Hepatocyte (in vitro differentiated cells): Measurements from ENCODE around the gene CCDC74B. TPM values are rescaled to one million over a fixed set of nuclear protein-coding genes. Genes with fewer than 3 reads are reported as not detected.
"Not testable (repeated sequence)": the region's sequence is repeated elsewhere in the genome, so short reads cannot be mapped to it uniquely, and the experiment has no call there.

Experiments used
- DNase-seq: peaks from one replicate; pipeline ENCODE4 v3.0.0-alpha.2; 2016; ENCODE audit warnings: low spot score
- H2AFZ ChIP-seq: fragments of 200-600 bp; sonication (generic); 2 replicates; pipeline ENCODE4 v1.6.0; 2016; ENCODE audit warnings: antibody characterized with exemption, mild to moderate bottlenecking
- H3K27ac ChIP-seq: fragments of 200-600 bp; sonication (generic); 2 replicates; pipeline ENCODE4 v1.5.1; 2016; ENCODE audit warnings: mild to moderate bottlenecking
- H3K27me3 ChIP-seq: fragments of 200-600 bp; sonication (generic); 2 replicates; pipeline ENCODE4 v1.6.1; 2016
- H3K36me3 ChIP-seq: fragments of 200-600 bp; sonication (generic); replicated peaks from 2 replicates; pipeline ENCODE4 v1.5.1; 2016; ENCODE audit warnings: low read depth; ENCODE audit not compliant: insufficient read depth
- H3K4me1 ChIP-seq: fragments of 200-600 bp; sonication (generic); 2 replicates; pipeline ENCODE4 v1.5.1; 2016; ENCODE audit warnings: mild to moderate bottlenecking, moderate library complexity; ENCODE audit not compliant: insufficient read depth
- H3K4me2 ChIP-seq: fragments of 200-600 bp; sonication (generic); 2 replicates; pipeline ENCODE4 v1.6.0; 2016
- H3K4me3 ChIP-seq: fragments of 200-600 bp; sonication (generic); 2 replicates; pipeline ENCODE4 v1.5.1; 2016; ENCODE audit warnings: mild to moderate bottlenecking
- H3K79me2 ChIP-seq: fragments of 200-600 bp; sonication (generic); 2 replicates; pipeline ENCODE4 v1.6.0; 2017; ENCODE audit warnings: mild to moderate bottlenecking
- H3K9me2 ChIP-seq: fragments of 200-600 bp; sonication (generic); replicated peaks from 2 replicates; pipeline ENCODE4 v1.6.0; 2017; ENCODE audit warnings: mild to moderate bottlenecking; ENCODE audit not compliant: insufficient read depth
- H3K9me3 ChIP-seq: fragments of 200-600 bp; sonication (generic); 2 replicates; pipeline ENCODE4 v1.5.1; 2016; ENCODE audit warnings: low read depth, mild to moderate bottlenecking
- H4K20me1 ChIP-seq: fragments of 200-600 bp; sonication (generic); 2 replicates; pipeline ENCODE4 v1.6.0; 2016; ENCODE audit warnings: mild to moderate bottlenecking; ENCODE audit not compliant: insufficient read depth, poor library complexity, severe bottlenecking
- EZH2 ChIP-seq: fragments of 200-600 bp; sonication (generic); IDR thresholded peaks from 2 replicates; pipeline ENCODE4 v1.6.1; 2016; ENCODE audit warnings: antibody characterized with exemption, mild to moderate bottlenecking, borderline replicate concordance
- EZH2phosphoT487 ChIP-seq: fragments of 200-600 bp; sonication (generic); IDR thresholded peaks from one replicate; pipeline ENCODE4 v1.6.1; 2018; ENCODE audit warnings: antibody characterized with exemption, mild to moderate bottlenecking, low read depth, moderate library complexity; ENCODE audit not compliant: unreplicated experiment, severe bottlenecking
- WGBS: methylation state at CpG from one replicate; pipeline ENCODE4 v1.1.6; 2016; ENCODE audit warnings: low lambda C conversion rate; ENCODE audit errors: missing lambda C conversion rate; 5-methylcytosine and 5-hydroxymethylcytosine counted together
- polyA plus RNA-seq: library from polyadenylated mRNA; unstranded; fragments of >200 nt; fragmentation: Nextera tagmentation; extraction: Ambion mirVana; gene quantifications from 2 replicates; pipeline ENCODE4 v1.2.1, GENCODE V29; 2016
- total RNA-seq: library from RNA; depleted of rRNA; stranded (reverse); fragments of >200 nt; gene quantifications from 2 replicates; pipeline ENCODE4 v1.2.3, GENCODE V29; 2014
- TF ChIP-seq, protein P1 (sequence below): fragments of 200-600 bp; sonication (generic); IDR thresholded peaks from 2 replicates; pipeline ENCODE4 v1.5.1; 2016; ENCODE audit warnings: antibody characterized with exemption, mild to moderate bottlenecking; ENCODE audit not compliant: poor library complexity

CCDC74B gene
- total and polyA plus RNA-seq, 2 experiments from 2014 or later, result 3.8 to 5.3 TPM

DNA sequence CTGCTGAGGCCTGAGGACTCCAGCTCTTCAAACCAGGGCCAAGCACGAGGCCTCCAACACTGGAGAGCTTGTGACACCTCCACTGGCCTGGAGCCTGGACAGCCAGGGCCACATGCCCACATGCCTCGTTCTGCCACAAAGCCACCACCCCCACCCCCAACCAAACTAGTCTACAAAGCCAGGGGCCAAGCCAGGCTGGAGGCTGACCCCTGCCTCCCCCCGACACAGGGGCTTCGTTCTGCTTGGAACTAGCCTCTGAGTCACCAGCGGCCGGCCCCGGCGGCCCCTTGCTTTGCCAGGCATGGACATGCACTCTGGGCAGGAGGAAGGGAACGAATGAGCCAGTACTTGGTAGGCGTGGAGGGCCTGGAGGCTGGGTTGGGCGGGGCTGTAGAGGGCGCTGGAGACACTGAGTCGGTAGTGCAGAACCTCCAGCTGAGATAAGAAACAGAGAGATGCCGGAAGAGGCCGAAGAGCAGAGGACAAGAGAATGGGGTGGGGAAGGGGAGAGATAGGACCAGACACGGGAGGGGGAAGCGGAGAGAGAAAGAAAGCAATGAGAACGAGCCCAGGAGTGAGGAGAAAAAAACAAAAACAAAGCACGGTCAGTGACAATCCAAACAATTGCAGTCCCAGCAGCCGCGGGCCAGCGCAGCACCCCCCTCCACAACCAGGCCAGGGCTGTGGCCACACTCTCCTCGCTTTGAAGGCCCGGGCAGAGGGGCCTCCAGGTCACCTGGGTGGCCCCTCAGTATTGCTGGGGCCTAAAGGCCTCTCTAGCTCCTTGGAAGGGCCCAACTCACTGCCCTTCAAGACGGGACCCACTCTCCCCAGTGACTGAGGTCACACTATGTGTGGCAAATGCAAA lies 16.2 kb upstream of the CCDC74B start:
- H2AFZ ChIP-seq, H3K9me3 ChIP-seq, H3K4me1 ChIP-seq, H4K20me1 ChIP-seq, H3K4me2 ChIP-seq, H3K36me3 ChIP-seq, H3K27me3 ChIP-seq, H3K4me3 ChIP-seq, H3K9me2 ChIP-seq, H3K27ac ChIP-seq, H3K79me2 ChIP-seq: not testable (repeated sequence)
- TF ChIP-seq, protein P1, sequence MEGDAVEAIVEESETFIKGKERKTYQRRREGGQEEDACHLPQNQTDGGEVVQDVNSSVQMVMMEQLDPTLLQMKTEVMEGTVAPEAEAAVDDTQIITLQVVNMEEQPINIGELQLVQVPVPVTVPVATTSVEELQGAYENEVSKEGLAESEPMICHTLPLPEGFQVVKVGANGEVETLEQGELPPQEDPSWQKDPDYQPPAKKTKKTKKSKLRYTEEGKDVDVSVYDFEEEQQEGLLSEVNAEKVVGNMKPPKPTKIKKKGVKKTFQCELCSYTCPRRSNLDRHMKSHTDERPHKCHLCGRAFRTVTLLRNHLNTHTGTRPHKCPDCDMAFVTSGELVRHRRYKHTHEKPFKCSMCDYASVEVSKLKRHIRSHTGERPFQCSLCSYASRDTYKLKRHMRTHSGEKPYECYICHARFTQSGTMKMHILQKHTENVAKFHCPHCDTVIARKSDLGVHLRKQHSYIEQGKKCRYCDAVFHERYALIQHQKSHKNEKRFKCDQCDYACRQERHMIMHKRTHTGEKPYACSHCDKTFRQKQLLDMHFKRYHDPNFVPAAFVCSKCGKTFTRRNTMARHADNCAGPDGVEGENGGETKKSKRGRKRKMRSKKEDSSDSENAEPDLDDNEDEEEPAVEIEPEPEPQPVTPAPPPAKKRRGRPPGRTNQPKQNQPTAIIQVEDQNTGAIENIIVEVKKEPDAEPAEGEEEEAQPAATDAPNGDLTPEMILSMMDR, result peak; percentile 17
- DNase-seq, result peak; percentile 45
- 74% methylated on average over 19 of the region's 25 CpGs for WGBS

DNA sequence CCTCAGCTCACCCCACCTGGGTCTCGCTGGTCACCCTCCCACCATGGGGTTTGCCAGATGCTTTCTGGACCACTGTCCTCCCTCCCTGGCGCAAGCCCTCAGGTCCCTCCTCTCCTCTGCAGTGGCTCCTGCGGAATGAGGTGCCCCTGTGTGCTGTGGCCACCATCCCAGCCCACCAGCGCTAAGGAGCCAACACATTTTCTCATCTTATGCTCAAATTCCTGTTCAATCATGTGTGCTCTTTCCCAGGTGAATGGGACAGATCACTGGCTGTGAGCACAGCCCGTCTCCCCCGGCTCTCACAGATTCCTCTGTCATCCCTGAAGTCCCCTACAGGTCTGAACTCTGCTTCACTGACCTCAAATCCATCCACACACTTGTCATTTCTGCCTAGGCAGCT lies 15.2 kb upstream of the CCDC74B start:
- Histone ChIP-seq H3K79me2 (no peaks in the 10 kb centered on the region), H3K9me3 (no peaks in the 10 kb centered on the region), H3K4me1 (no peaks in the 10 kb centered on the region), H3K9me2 (no peaks in the 10 kb centered on the region), H3K36me3 (no peaks in the 10 kb centered on the region), H4K20me1 (no peaks in the 10 kb centered on the region), H2AFZ (no peak overlapping the region), H3K27me3 (no peaks in the 10 kb centered on the region), H3K4me3 (no peak overlapping the region), H3K4me2 (no peak overlapping the region), H3K27ac (no peak overlapping the region)
- TF ChIP-seq EZH2phosphoT487 (no peak), EZH2 (no peak)
- TF ChIP-seq, protein P1, result no peak
- no peak for DNase-seq
- 98% methylated on average over 5 of the region's 6 CpGs for WGBS

DNA sequence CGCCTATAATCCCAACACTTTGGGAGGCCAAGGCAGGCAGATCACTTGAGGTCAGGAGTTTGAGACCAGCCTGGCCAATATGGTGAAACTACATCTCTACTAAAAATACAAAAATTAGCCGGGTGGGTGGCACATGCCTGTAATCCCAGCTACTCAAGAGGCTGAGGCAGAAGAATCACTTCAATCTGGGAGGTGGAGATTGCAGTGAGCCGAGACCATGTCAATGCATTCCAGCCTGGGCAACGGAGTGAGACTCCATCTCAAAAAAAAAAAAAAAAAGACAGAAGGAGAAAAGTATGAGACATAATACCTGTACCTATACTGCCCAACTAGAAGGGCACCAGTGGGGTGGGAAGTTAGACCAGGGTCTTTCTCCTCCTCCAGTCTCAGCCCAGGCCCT lies 14.5 kb upstream of the CCDC74B start:
- H3K9me3 ChIP-seq, H2AFZ ChIP-seq, H3K4me2 ChIP-seq, H4K20me1 ChIP-seq, H3K36me3 ChIP-seq, H3K9me2 ChIP-seq, H3K4me1 ChIP-seq, H3K79me2 ChIP-seq, H3K4me3 ChIP-seq, H3K27ac ChIP-seq, DNase-seq, H3K27me3 ChIP-seq: not testable (repeated sequence)
- 94% methylated on average over 3 of the region's 4 CpGs for WGBS

DNA sequence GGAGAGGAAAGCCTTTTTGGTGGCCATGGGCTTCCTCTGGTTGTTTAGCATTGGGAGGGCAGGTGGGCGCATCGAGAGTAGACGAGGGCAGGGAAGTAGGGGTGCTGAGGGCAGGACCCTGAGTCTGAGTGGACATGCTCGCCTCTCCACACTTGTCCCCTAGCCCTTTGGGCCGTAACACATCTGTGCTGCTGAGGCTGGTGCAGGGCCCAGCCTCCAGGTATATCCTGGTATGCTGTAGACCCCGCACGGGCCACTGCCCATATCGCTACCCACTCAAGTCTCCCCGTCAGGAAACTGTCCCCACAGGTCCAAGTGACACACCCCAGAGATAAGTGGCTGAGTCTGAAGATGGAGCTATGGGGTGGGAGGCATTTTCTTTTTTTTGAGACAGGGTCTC lies 13.7 kb upstream of the CCDC74B start:
- TF ChIP-seq, protein P1, result no peak
- TF ChIP-seq EZH2phosphoT487, result no peak
- no peak for TF ChIP-seq EZH2
- no peaks in the 10 kb centered on the region for H3K36me3 ChIP-seq
- H3K9me3 ChIP-seq, result no peaks in the 10 kb centered on the region

DNA sequence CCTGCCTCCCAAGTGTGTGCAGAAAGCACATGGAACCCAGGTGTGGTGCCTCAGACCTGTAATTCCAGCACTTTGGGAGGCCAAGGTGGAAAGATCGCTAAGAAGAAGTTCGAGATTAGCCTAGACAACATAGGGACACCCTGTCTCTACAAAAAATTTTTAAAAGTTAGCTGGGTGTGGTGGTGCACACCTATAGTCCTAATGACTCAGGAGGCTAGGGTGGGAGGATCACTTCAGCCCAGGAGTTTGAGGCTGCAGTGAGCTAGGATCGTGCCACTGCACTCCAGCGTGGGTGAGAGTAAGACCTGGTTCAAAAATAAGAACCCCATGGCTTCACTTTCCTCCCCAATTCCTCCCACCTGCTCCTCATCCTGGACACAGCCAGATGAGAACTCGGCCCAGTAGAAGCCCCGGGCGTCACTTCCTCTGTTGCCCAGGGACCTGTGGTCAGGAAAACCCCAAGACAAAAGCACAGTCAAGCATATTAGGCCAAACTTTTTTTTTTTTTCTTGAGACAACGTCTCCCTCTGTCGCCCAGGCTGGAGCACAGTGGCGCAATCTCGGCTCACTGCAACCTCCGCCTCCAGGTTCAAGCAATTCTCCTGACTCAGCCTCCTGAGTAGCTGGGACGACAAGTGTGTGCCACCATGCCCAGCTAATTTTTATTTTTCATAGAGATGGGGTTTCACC lies 13.1 kb upstream of the CCDC74B start:
- 88% methylated on average over 12 of the region's 13 CpGs for WGBS
- not testable (repeated sequence) for H2AFZ ChIP-seq, H3K9me3 ChIP-seq, H3K4me2 ChIP-seq, H3K79me2 ChIP-seq, H3K4me1 ChIP-seq, H3K4me3 ChIP-seq, H3K27me3 ChIP-seq, H3K27ac ChIP-seq, H4K20me1 ChIP-seq, H3K9me2 ChIP-seq, H3K36me3 ChIP-seq, DNase-seq

More for the DNA sequence above, 13.7 kb upstream of the CCDC74B start:
- no peak overlapping the region for H3K27ac ChIP-seq
- no peaks in the 10 kb centered on the region for H3K9me2 ChIP-seq
- H3K4me3 ChIP-seq, result no peak overlapping the region
- WGBS, result 97% methylated on average over 9 of the region's 9 CpGs
- no peaks in the 10 kb centered on the region for H3K79me2 ChIP-seq
- no peaks in the 10 kb centered on the region for H3K4me1 ChIP-seq
- H3K27me3 ChIP-seq, result no peaks in the 10 kb centered on the region
- no peak overlapping the region for H3K4me2 ChIP-seq
- no peak for DNase-seq
- no peak overlapping the region for H2AFZ ChIP-seq
- H4K20me1 ChIP-seq, result no peaks in the 10 kb centered on the region

DNA sequence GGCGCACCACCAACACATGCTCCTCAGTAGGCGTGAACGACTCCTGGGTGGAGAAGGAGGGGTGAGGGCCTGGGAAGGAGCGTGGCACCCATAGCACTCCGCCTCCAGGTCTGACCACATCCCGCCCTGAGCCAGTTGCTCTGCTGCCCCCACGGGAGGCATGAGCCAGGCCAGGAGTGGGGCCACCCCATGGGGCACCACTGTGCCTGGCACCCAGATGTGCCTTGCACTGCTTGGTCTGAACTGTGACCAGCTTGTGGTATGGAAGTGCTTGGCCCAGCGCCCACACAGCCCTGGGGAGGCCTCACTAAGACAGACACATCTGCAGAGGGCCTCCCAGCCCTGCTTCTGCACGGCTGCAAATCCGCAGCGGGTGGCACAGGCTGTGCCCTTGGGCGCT lies 12.4 kb upstream of the CCDC74B start:
- 84% methylated on average over 9 of the region's 12 CpGs for WGBS
- not testable (repeated sequence) for H2AFZ ChIP-seq, H3K9me2 ChIP-seq, H3K36me3 ChIP-seq, H3K79me2 ChIP-seq, H3K4me3 ChIP-seq, H4K20me1 ChIP-seq, H3K27me3 ChIP-seq, H3K4me2 ChIP-seq, H3K27ac ChIP-seq, H3K9me3 ChIP-seq, DNase-seq, H3K4me1 ChIP-seq
